NT2/D1 (cell line): ENCODE results near the gene WDFY4.

Source experiments
- DNase-seq: peaks from one replicate; pipeline ENCODE4 v3.0.0-alpha.2; 2011; ENCODE audit warnings: low read depth, low spot score
- H3K27me3 ChIP-seq: 2 replicates; pipeline ENCODE4 v1.6.0; 2011; ENCODE audit warnings: mild to moderate bottlenecking; ENCODE audit not compliant: insufficient read length, insufficient read depth
- H3K36me3 ChIP-seq: 2 replicates; pipeline ENCODE4 v1.6.1; 2011; ENCODE audit warnings: mild to moderate bottlenecking, low read length, mixed read lengths; ENCODE audit not compliant: insufficient read depth, insufficient read length
- H3K4me1 ChIP-seq: 2 replicates; pipeline ENCODE4 v1.5.1; 2011; ENCODE audit not compliant: insufficient read depth, insufficient read length
- H3K4me3 ChIP-seq: 2 replicates; pipeline ENCODE4 v1.5.1; 2011; ENCODE audit warnings: low read depth; ENCODE audit not compliant: insufficient read length
- H3K9ac ChIP-seq: 2 replicates; pipeline ENCODE4 v1.6.0; 2011; ENCODE audit warnings: low read depth; ENCODE audit not compliant: insufficient read length
- H3K9me3 ChIP-seq: 2 replicates; pipeline ENCODE4 v1.5.1; 2011; ENCODE audit warnings: mild to moderate bottlenecking, low read length; ENCODE audit not compliant: insufficient read depth
- SUZ12 ChIP-seq: IDR thresholded peaks from 2 replicates; pipeline ENCODE4 v1.6.1; 2011; ENCODE audit not compliant: insufficient read length, insufficient read depth; ENCODE audit errors: extremely low read depth
- YY1 ChIP-seq: IDR thresholded peaks from 2 replicates; pipeline ENCODE4 v1.6.1; 2011; ENCODE audit not compliant: insufficient read length, insufficient read depth
- ZNF274 ChIP-seq: IDR thresholded peaks from 2 replicates; pipeline ENCODE4 v1.6.1; 2011; ENCODE audit warnings: mild to moderate bottlenecking, low read depth, low read length

WDFY4 gene

DNA sequence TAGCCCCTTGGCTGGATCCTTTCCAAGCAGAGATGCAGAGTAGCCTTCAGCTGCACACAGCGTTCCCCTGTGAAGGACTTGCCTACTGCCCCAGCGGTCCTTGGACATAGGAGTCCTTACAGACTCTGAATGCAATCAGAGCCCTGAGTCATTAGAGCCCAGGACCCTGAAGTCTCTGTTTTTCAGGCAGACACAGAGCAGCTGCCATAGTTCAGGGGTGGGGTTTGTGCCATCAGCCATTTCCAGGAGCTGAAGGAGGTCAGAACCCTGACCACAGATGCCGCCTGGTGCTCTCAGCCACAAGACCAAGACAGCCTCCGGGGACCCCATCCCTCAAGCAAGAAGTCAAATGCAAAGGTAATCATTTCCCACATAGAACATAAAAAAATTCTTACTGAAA is 32.8 kb upstream of the WDFY4 start:
- TF ChIP-seq YY1 (no peak), ZNF274 (no peak), SUZ12 (no peak)
- Histone ChIP-seq H3K4me1 (peaks cover 5% of the 10 kb centered on the region), H3K27me3 (peaks cover 14% of the 10 kb centered on the region), H3K36me3 (no peaks in the 10 kb centered on the region), H3K4me3 (no peak overlapping the region), H3K9ac (no peak overlapping the region), H3K9me3 (no peaks in the 10 kb centered on the region)
- no peak for DNase-seq

DNA sequence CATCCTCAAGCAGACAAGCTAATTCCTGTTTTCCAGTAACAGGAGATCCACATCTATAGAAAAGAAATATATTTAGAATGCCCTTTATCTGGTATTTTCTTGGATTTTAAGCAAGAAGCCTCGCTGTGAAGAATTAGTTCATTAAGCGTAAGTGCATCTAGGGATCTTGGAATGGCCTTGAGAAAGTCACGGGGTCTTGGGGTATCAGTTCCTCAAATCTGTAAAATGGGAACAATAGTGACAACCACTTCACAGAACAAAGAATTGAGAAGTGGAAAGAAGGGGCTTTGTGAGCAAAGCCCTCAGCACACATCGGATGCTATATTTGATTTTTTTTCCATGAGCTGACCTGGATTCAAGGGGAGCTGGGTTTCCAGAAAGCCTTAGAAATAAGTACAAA is 32.3 kb upstream of the WDFY4 start:
- Histone ChIP-seq H3K9me3 (no peaks in the 10 kb centered on the region), H3K36me3 (no peaks in the 10 kb centered on the region), H3K4me1 (peaks cover 7% of the 10 kb centered on the region), H3K9ac (no peak overlapping the region), H3K27me3 (peaks cover 20% of the 10 kb centered on the region), H3K4me3 (no peak overlapping the region)
- no peak for TF ChIP-seq ZNF274
- no peak for TF ChIP-seq YY1
- TF ChIP-seq SUZ12, result no peak
- DNase-seq, result no peak

DNA sequence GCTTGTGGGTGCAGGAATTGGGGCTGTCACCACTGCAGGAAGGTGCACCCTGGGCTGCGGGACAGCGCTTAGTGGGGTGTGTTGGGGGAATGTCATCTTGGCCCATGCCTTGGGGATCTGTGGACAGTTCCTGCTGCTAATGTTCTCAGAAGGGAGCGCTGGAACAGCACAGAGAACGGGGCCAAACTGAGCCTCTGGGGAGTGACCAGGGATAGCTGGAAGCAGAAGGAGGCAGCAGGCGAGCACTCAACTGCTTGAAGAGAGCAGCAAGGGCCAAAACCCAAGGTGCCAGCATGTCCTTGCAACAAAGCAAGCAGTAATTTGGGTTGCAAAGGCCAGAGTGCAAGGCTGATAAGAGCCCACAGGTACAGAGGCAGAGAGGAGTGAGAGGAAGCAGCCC is 31.3 kb upstream of the WDFY4 start:
- DNase-seq, result no peak
- TF ChIP-seq ZNF274 (no peak), SUZ12 (no peak), YY1 (no peak)

DNA sequence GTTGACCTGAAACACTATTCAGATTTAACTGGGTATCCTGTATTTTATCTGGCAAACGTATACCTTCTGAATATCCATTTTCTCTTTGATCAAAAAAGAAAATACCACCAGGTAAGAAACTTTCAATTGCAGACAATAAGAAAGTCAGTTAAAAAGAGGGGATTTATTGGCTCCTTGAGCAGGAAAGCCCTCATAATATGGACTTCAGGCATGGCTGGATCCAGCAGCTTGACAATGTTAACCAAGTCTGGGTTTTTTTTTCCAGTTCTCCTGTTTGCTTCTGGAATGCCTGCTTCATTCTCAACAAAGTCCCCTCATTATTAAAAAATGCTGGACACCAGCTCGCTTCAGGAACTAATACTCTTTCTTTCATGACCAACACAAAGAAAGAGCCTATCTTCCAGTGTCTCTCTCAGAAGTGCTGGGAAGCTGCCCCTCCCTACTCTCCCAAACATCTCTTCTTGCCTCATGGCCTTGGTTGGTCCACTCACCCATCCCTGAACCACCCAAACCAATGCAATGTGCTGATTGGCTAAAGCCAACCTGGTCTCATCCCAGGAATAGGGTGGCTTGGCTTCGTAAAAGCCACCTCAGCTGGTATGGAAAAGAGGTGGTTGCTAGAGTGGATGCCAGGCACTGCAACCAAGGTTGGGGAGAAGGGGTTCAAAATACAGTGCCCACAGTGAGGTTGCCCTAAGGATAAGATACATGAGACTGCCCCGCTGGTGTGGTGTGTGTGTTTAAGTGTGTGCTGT is 30.6 kb upstream of the WDFY4 start:
- Histone ChIP-seq H3K9ac (no peak overlapping the region), H3K36me3 (no peaks in the 10 kb centered on the region), H3K27me3 (peaks cover 25% of the 10 kb centered on the region), H3K4me3 (no peak overlapping the region), H3K9me3 (no peaks in the 10 kb centered on the region), H3K4me1 (peaks cover 7% of the 10 kb centered on the region)
- no peak for TF ChIP-seq YY1
- no peak for TF ChIP-seq SUZ12
- no peak for TF ChIP-seq ZNF274
- DNase-seq, result no peak

More for the DNA sequence above, 31.3 kb upstream of the WDFY4 start:
- Histone ChIP-seq H3K4me1 (peaks cover 7% of the 10 kb centered on the region), H3K27me3 (peaks cover 25% of the 10 kb centered on the region), H3K9me3 (no peaks in the 10 kb centered on the region), H3K9ac (no peak overlapping the region), H3K36me3 (no peaks in the 10 kb centered on the region), H3K4me3 (no peak overlapping the region)

DNA sequence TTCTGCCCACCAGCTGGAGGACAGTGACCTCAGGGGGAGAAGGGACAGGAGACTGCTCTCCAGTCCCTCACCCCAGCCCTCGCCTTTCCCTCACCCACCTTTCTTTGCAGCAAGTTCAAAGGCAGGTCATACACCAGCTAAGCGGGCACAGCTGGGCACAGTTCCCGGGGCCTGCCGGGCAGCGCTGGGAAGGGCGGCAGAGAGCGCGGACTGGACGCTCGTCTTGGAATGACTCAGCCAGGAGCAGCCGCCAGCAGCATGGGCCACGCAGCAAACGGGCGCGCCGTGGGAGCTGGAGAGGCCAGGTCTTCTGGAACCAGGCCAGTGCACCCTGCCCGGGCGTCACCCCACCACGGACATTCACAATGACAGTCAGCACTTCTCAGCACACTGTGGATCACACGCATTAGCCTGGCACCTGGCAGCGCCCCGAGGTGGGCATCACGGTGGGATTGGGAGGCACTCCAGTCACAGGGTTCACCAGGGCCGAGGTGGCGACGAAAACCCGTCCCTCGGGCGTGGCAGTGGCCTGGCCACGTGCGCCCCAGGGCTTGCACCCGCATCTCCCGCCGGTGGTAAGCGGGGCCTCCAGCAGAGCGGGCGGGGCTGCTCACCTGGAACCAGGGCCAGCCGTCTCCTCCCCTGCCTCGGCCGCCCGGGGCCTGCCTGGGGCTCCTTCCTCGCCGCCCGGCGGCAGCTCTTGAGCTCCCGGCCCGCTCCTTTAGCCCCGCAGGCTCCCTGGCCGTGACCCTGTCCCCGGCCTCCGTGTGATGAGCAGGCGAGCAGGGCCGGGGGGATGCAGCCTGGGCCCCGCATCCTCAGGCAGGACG is 29.0 kb upstream of the WDFY4 start:
- Histone ChIP-seq H3K9ac (no peak overlapping the region), H3K4me3 (peak overlapping the region; percentile 15), H3K9me3 (no peaks in the 10 kb centered on the region), H3K36me3 (no peaks in the 10 kb centered on the region), H3K4me1 (peaks cover 7% of the 10 kb centered on the region), H3K27me3 (peaks cover 25% of the 10 kb centered on the region)
- TF ChIP-seq ZNF274 (no peak), YY1 (no peak), SUZ12 (no peak)
- no peak for DNase-seq

DNA sequence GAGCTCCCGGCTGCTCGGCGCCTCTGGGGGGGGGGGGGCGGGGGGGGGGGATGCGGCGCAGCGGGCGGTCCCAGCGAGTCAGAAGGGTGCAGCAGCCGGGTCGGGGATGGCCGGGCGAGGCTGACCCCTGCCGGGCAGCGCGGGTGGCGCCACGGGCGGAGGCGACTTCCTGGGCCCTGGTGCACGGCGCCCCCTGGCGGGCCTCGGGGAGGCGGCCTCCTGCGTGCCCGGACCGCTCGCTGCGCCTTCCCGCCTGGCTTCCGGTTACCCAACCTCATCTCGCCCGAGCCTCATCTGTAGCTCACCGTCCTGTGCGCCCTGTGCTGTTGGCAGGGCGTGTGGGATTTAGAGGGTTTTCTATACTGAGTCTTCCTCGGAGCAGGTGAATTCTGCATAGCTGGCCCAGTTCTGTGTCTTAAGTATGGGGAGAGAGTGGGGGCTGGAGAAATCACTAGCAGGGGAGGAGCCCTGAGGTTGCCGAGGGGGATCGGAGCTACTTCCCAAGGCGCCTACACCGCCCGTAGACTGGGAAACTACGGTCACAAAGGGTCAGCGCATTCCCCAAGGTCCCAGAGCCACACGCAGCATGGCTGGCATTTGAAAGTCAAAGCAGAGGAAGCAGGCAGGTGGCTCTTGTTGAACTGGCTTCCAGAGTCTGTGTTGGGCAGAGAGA is 28.3 kb upstream of the WDFY4 start:
- TF ChIP-seq SUZ12 (no peak), ZNF274 (no peak), YY1 (no peak)
- Histone ChIP-seq H3K27me3 (peaks cover 25% of the 10 kb centered on the region), H3K9ac (peak overlapping the region; percentile 10), H3K4me3 (peak overlapping the region; percentile 18), H3K36me3 (no peaks in the 10 kb centered on the region), H3K4me1 (peaks cover 7% of the 10 kb centered on the region), H3K9me3 (no peaks in the 10 kb centered on the region)
- DNase-seq, result peak; percentile 57

DNA sequence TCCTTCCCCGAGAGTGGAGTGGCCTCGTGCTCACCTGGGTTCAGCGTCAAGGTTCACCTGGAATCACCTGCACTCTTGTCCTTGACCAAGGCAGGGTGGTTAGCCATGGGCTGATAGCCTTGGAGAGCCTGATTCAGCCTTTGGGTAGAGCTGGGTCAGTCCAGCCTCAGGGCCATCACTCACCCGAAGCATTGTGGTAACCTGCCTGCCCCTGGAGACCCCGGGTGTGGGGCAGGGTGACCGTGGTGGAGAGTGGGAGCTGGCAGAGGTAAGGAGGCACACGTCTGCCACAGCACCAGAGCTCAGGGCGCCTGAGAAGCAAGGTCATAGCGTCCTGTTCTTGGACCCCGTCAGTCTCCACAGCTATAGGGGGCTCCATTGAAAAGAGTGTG is 27.8 kb upstream of the WDFY4 start:
- no peaks in the 10 kb centered on the region for H3K9me3 ChIP-seq
- TF ChIP-seq YY1 (no peak), SUZ12 (no peak), ZNF274 (no peak)
- H3K4me1 ChIP-seq, result peaks cover 9% of the 10 kb centered on the region
- no peaks in the 10 kb centered on the region for H3K36me3 ChIP-seq
- peak overlapping the region; percentile 18 for H3K4me3 ChIP-seq
- peak overlapping the region; percentile 10 for H3K9ac ChIP-seq
- H3K27me3 ChIP-seq, result peaks cover 25% of the 10 kb centered on the region
- no peak for DNase-seq
